ENCODE measurements around the gene ECHS1.
A peak's percentile ranks its signal among the peaks of the same experiment; 100 is the strongest.

ECHS1 gene

DNA sequence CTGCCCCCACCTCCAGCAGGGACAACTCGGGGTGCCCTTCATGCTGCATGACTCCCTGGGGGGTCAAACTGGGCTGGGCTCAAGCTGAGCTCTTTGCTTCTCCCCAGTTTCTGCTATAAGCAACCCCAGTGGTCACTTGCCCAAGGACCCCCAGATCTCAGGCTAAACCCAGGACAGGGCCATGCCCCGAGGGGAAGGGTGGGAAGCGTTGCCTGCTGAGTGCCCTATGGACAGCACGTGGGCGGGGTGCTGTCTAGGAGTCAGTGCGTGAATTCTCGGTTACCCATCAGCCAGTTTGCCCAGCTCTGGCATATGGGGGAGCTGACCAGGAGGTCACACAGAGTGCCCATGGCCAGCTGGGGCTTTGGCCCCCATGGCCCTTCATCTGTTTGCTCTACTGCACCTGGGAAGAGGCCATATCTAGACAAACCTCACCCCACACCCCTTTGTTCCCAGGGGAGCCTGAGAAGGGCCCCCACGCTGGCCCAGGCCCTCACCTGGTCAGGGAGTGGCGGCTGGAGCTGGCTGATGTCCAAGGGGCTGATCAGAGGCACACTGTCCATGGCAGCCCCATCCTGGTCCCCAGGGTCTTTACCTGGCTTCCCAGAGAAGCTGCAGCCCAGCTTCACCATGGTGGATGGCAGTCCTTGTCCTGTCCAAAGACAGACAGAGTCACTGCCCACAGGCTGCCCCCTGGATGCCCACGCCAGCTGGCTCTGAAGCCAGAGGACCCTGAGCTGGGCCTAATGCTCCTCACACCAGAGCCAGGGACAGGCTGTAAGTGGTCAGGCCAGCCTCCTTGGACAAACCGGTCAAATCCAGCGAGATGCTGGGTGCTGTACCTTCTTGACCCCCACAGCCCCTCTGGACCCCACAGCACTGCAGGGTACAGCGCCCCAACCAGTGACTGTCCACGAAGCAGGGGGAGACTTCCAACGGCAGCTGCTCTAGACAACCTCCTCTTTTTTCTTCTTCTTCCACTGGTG, 44.5 kb downstream of the ECHS1 start:
- TF ChIP-seq, protein P1, sequence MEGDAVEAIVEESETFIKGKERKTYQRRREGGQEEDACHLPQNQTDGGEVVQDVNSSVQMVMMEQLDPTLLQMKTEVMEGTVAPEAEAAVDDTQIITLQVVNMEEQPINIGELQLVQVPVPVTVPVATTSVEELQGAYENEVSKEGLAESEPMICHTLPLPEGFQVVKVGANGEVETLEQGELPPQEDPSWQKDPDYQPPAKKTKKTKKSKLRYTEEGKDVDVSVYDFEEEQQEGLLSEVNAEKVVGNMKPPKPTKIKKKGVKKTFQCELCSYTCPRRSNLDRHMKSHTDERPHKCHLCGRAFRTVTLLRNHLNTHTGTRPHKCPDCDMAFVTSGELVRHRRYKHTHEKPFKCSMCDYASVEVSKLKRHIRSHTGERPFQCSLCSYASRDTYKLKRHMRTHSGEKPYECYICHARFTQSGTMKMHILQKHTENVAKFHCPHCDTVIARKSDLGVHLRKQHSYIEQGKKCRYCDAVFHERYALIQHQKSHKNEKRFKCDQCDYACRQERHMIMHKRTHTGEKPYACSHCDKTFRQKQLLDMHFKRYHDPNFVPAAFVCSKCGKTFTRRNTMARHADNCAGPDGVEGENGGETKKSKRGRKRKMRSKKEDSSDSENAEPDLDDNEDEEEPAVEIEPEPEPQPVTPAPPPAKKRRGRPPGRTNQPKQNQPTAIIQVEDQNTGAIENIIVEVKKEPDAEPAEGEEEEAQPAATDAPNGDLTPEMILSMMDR (IDR thresholded peaks at IDR 0.05; ENCODE audit: control insufficient read depth, insufficient read depth, low read depth, low read length, missing control alignments), result no peak
- no peak for DNase-seq (ENCODE audit: low read depth)

DNA sequence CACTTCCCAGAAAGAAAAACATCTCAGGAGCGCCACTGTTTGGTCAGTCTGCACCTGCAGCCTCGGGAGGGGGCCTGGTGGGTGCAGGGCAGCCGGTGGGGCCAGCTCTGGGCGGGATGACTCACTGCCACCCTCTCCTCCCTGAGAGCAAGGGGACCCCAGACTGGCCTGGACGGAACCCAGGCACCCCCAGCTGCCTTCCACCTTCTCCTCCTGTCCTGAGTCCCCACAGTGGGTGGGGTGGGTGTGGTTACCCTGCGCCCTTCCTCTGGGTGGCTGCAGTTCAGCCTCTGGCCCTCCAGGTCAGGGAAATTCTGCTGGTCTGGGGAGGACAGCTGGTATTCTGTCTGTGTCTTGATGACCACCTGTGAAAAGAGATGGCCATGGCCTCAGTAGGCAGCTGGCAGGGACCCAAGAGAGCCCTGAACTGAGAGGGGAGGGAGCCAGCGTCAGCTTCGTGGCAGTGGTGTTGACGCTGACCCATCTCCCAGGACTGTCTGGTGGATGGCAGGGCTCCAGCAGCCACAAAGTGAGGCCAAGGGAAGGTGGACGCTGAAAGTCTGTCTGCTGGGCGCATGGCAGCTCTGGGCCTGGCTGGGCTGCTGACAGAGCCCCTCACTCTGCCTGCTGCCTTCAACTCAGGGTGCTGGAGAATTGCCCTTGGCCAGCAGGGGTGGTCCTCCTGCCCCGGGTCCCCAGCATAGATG, 45.4 kb downstream of the ECHS1 start:
- no peak for DNase-seq (ENCODE audit: low read depth)
- TF ChIP-seq, protein P1 (IDR thresholded peaks at IDR 0.05; ENCODE audit: control insufficient read depth, insufficient read depth, low read depth, low read length, missing control alignments), result no peak
- H3K4me3 ChIP-seq (ENCODE audit: control insufficient read depth, low read depth, low read length), result no peak overlapping the region

More for the DNA sequence above, 44.5 kb downstream of the ECHS1 start:
- H3K4me3 ChIP-seq (ENCODE audit: control insufficient read depth, low read depth, low read length), result no peak overlapping the region

DNA sequence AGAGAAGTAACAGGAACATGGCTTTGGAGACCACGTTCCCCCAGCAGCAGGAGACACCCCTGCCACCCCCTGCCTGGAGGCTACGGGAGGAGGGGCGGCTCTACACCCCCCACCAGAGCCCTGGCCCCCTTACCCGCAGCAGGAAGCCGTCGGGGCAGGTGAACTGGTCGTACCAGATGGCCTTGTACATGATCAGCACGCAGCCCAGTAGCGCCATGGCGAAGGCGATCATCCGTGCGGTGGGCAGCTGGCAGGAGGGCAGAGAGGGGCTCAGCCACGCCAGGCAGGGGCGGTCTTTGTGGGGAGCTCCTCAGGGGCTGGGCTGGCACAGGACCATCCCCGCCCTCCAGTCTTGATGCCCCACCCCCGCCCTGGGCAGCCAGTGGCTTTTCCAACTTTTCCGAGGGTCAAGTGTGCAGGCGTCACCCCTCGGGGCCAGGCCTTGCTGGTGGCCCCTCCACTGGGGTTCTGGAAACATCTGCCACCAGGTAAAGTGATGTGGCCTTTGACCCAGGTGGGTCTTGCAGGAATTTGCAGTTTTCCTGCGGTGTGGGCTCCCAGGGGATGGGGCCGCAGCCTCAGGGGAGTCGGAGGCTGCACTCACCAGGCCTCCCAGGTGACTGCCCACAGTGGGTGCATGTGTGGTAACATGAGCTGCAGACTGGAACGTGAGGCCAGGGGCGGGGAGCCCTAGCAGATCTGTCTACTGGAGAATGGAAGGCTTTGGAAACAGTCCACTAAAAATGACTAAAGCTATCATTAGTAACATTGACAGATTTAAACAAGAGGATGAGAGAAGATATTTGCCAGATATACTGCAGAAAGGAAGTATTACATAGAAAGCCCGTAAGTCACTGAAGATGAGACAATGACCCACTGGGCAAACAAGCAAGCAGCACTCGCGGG, 46.2 kb downstream of the ECHS1 start:
- no peak for DNase-seq (ENCODE audit: low read depth)
- no peak overlapping the region for H3K4me3 ChIP-seq (ENCODE audit: control insufficient read depth, low read depth, low read length)
- TF ChIP-seq, protein P1 (IDR thresholded peaks at IDR 0.05; ENCODE audit: control insufficient read depth, insufficient read depth, low read depth, low read length, missing control alignments), result no peak

DNA sequence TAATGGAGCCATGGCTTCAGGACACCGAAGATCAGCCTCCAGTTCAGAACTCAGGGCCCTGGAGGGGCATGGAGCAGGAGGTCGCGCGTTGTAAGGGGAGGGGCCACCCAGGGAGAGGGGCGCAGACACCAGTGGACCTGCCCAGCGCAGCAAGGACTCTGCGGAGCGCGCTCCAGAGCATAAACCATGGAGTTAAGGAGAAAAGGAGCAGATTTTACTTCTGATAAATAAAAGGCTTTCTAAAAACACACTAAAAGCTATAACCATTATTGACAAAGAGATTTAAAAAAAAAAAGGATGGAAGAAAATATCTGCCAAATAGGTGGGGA, 47.0 kb downstream of the ECHS1 start:
- H3K4me3 ChIP-seq (ENCODE audit: control insufficient read depth, low read depth, low read length), result peak overlapping the region; percentile 16; the same call in 1 of the 2 replicates
- TF ChIP-seq, protein P1 (IDR thresholded peaks at IDR 0.05; ENCODE audit: control insufficient read depth, insufficient read depth, low read depth, low read length, missing control alignments), result no peak
- DNase-seq (ENCODE audit: low read depth), result no peak

DNA sequence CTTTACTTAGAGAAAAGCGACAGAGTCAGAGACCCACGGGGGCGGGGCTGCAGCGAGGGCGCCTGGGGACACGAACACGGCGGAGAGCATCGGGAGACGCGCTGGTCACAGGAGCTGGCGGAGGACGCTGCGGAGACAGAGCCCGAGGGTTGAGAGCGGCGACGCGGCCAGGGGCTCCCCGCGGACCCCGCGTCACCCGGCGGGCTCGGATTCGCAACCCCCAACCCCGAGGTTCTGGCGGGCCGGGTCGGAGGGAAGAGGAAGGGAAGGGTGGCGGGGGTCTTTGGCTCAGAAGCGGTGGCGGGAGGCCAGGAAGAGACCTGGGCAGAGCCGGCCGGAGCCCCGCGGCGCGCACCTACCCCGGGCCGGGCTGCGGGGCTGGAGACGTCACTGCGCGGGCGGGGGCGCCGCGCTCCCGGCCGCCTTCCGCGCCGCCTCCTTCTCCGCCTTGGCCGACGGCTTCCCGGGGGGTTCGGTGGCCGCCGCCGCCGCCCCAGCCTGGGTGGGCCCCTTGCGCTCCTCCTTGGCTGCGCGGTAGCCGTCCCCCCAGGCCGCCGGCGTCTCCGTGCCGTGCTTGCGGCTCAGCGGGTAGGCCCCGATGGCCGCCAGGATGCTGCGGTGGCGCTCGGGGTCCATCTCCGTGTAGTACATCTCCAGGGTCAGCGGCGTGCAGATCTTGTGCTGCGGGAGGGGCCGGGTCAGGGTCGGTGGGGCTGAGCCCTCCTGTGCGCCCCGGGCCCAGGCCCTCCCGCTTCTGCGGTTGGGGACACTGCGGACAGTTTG, 47.5 kb downstream of the ECHS1 start:
- DNase-seq (ENCODE audit: low read depth), result no peak
- H3K4me3 ChIP-seq (ENCODE audit: control insufficient read depth, low read depth, low read length), result peak overlapping the region; percentile 38
- TF ChIP-seq, protein P1 (IDR thresholded peaks at IDR 0.05; ENCODE audit: control insufficient read depth, insufficient read depth, low read depth, low read length, missing control alignments), result no peak

Measured in AG09309 (cell line).